ENCODE results near the gene MED13L. TPM values are rescaled to one million over a fixed set of nuclear protein-coding genes. Genes with fewer than 3 reads are reported as not detected.

The MED13L gene
- total RNA-seq, 1 experiment from 2014 or later: 80.5 TPM

- POLR2A ChIA-PET: no interaction called here
- H3K9me3 Mint-ChIP-seq: no peaks in the 10 kb centered on the region
- ATAC-seq: no peak
- no peak for DNase-seq (ENCODE audit: low spot score)
- H3K4me3 Mint-ChIP-seq: no peak overlapping the region
- CTCF ChIA-PET: interaction anchor here (0.7 kb wide), 1 partner anchor 79 kb away, joined by 3 read pairs; no protein-coding TSS in a partner anchor
- peaks cover 44% of the 10 kb centered on the region for H3K4me1 Mint-ChIP-seq
- TF ChIP-seq USF2 (CRISPR knock-in tag; IDR thresholded peaks at IDR 0.05) (no peak), NFATC4 (CRISPR knock-in tag; IDR thresholded peaks at IDR 0.05) (no peak), ZNF532 (CRISPR knock-in tag; IDR thresholded peaks at IDR 0.05; ENCODE audit: borderline replicate concordance) (no peak), NR3C1 (CRISPR knock-in tag; conservative IDR thresholded peaks at IDR 0.05; ENCODE audit: low read depth) (no peak), ZNF416 (CRISPR knock-in tag; IDR thresholded peaks at IDR 0.05) (no peak), SMAD4 (CRISPR knock-in tag; IDR thresholded peaks at IDR 0.05) (no peak), IRF2 (CRISPR knock-in tag; IDR thresholded peaks at IDR 0.05; ENCODE audit: borderline replicate concordance, low read depth) (no peak)
- TF ChIP-seq, protein P1, sequence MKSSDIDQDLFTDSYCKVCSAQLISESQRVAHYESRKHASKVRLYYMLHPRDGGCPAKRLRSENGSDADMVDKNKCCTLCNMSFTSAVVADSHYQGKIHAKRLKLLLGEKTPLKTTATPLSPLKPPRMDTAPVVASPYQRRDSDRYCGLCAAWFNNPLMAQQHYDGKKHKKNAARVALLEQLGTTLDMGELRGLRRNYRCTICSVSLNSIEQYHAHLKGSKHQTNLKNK (CRISPR knock-in tag; IDR thresholded peaks at IDR 0.05): no peak
- TF ChIP-seq, protein P2, sequence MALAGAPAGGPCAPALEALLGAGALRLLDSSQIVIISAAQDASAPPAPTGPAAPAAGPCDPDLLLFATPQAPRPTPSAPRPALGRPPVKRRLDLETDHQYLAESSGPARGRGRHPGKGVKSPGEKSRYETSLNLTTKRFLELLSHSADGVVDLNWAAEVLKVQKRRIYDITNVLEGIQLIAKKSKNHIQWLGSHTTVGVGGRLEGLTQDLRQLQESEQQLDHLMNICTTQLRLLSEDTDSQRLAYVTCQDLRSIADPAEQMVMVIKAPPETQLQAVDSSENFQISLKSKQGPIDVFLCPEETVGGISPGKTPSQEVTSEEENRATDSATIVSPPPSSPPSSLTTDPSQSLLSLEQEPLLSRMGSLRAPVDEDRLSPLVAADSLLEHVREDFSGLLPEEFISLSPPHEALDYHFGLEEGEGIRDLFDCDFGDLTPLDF (CRISPR knock-in tag; IDR thresholded peaks at IDR 0.05): no peak
- no peak overlapping the region for H3K27ac Mint-ChIP-seq
- H3K36me3 Mint-ChIP-seq: no peaks in the 10 kb centered on the region
- H3K27me3 Mint-ChIP-seq (ENCODE audit: low read depth): no peaks in the 10 kb centered on the region
These were observed 78.3 kb downstream of the MED13L start for GRCh38 chr12:116199160-116199706.

- Mint-ChIP-seq H3K4me3 (no peak overlapping the region), H3K4me1 (peaks cover 36% of the 10 kb centered on the region), H3K27me3 (ENCODE audit: low read depth) (no peaks in the 10 kb centered on the region), H3K9me3 (no peaks in the 10 kb centered on the region), H3K27ac (0 out of 2 replicates have a peak overlapping the region, but pooled peaks have one; percentile 1), H3K36me3 (no peaks in the 10 kb centered on the region)
- ATAC-seq: no peak
- no peak for DNase-seq (ENCODE audit: low spot score)
- POLR2A ChIA-PET: no interaction called here
- CTCF ChIA-PET: no interaction called here
- TF ChIP-seq, protein P3, sequence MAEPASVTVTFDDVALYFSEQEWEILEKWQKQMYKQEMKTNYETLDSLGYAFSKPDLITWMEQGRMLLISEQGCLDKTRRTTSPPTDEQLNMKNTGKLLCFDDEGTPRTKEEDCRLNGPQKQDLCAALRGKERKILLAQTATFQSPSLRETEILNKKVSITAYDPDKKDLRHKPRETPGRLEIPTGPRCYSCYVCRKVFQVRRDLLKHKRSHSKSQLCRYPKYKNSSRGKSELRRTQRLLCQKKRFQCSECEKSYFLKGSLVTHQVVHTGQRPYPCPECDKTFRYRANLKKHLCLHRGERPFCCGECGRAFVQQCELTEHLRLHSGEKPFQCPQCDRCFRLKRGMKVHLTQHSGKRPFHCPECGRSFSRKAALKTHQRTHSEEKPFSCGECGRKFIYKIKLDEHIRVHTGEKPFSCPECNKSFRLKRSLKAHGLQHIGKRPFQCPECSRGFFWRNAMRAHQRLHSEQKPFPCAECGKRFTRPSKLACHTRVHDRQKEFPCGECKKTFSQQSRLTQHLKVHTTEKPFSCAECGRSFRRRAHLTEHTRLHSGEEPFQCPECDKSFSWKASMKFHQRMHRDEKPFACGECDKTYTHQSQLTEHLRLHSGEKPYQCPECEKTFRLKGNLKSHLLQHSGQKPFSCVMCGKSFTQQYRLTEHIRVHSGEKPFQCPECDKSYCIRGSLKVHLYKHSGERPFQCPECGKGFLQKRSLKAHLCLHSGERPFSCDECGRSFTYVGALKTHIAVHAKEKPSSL (CRISPR knock-in tag; conservative IDR thresholded peaks at IDR 0.05): no peak
- TF ChIP-seq IRF1 (CRISPR knock-in tag; IDR thresholded peaks at IDR 0.05) (no peak), ZSCAN18 (CRISPR knock-in tag; IDR thresholded peaks at IDR 0.05) (no peak), SMAD3 (CRISPR knock-in tag; IDR thresholded peaks at IDR 0.05; ENCODE audit: borderline replicate concordance) (no peak), RELA (CRISPR knock-in tag; IDR thresholded peaks at IDR 0.05; ENCODE audit: borderline replicate concordance) (no peak), ATF1 (CRISPR knock-in tag; IDR thresholded peaks at IDR 0.05) (no peak)
- TF ChIP-seq, protein P2 (CRISPR knock-in tag; IDR thresholded peaks at IDR 0.05): no peak
- TF ChIP-seq, protein P4, sequence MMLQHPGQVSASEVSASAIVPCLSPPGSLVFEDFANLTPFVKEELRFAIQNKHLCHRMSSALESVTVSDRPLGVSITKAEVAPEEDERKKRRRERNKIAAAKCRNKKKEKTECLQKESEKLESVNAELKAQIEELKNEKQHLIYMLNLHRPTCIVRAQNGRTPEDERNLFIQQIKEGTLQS (CRISPR knock-in tag; conservative IDR thresholded peaks at IDR 0.05): no peak
- TF ChIP-seq, protein P5, sequence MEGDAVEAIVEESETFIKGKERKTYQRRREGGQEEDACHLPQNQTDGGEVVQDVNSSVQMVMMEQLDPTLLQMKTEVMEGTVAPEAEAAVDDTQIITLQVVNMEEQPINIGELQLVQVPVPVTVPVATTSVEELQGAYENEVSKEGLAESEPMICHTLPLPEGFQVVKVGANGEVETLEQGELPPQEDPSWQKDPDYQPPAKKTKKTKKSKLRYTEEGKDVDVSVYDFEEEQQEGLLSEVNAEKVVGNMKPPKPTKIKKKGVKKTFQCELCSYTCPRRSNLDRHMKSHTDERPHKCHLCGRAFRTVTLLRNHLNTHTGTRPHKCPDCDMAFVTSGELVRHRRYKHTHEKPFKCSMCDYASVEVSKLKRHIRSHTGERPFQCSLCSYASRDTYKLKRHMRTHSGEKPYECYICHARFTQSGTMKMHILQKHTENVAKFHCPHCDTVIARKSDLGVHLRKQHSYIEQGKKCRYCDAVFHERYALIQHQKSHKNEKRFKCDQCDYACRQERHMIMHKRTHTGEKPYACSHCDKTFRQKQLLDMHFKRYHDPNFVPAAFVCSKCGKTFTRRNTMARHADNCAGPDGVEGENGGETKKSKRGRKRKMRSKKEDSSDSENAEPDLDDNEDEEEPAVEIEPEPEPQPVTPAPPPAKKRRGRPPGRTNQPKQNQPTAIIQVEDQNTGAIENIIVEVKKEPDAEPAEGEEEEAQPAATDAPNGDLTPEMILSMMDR (IDR thresholded peaks at IDR 0.05): no peak
These were observed 80.5 kb downstream of the MED13L start for GRCh38 chr12:116196752-116197718.

Measured in WTC11 (cell line).